ENCODE measurements around the gene KCNH5. TPM values are rescaled to one million over a fixed set of nuclear protein-coding genes. Genes with fewer than 3 reads are reported as not detected.
A peak's percentile ranks its signal among the peaks of the same experiment; 100 is the strongest.

The KCNH5 gene, protein sequence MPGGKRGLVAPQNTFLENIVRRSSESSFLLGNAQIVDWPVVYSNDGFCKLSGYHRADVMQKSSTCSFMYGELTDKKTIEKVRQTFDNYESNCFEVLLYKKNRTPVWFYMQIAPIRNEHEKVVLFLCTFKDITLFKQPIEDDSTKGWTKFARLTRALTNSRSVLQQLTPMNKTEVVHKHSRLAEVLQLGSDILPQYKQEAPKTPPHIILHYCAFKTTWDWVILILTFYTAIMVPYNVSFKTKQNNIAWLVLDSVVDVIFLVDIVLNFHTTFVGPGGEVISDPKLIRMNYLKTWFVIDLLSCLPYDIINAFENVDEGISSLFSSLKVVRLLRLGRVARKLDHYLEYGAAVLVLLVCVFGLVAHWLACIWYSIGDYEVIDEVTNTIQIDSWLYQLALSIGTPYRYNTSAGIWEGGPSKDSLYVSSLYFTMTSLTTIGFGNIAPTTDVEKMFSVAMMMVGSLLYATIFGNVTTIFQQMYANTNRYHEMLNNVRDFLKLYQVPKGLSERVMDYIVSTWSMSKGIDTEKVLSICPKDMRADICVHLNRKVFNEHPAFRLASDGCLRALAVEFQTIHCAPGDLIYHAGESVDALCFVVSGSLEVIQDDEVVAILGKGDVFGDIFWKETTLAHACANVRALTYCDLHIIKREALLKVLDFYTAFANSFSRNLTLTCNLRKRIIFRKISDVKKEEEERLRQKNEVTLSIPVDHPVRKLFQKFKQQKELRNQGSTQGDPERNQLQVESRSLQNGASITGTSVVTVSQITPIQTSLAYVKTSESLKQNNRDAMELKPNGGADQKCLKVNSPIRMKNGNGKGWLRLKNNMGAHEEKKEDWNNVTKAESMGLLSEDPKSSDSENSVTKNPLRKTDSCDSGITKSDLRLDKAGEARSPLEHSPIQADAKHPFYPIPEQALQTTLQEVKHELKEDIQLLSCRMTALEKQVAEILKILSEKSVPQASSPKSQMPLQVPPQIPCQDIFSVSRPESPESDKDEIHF
- under 1 TPM; 0.15 to 0.29 (median 0.25) TPM for polyA plus RNA-seq (ENCODE audit: insufficient read length in 4 of 4)

DNA sequence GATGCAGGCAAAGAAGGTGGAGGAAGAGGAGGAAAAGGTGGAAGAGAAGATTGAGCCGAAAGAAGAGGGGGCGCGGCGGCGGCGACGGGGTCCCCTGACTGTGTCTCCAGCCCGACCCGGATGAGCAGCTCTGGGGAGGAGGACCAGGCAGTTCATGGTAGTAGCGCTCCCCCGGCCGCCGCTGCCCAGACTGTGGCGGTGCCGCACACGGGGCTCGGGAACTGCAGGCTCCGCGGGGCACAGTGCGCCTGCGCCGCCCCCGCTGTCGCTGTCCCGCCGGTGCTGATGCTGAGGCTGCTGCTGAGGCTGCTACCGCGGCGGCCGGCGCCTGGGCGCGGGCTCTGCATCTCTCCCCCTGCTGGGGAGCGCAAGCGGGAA, at the start of gene KCNH5:
TSS of gene KCNH5 (minus strand) at position 225 of the 378 bp plus-strand sequence. CDS start 272 bp downstream, outside the sequence.
- peak in 2 of 4 donors; percentile 44 to 45 for DNase-seq (ENCODE audit: low read depth in 4 of 4, low spot score in 3 of 4)

DNA sequence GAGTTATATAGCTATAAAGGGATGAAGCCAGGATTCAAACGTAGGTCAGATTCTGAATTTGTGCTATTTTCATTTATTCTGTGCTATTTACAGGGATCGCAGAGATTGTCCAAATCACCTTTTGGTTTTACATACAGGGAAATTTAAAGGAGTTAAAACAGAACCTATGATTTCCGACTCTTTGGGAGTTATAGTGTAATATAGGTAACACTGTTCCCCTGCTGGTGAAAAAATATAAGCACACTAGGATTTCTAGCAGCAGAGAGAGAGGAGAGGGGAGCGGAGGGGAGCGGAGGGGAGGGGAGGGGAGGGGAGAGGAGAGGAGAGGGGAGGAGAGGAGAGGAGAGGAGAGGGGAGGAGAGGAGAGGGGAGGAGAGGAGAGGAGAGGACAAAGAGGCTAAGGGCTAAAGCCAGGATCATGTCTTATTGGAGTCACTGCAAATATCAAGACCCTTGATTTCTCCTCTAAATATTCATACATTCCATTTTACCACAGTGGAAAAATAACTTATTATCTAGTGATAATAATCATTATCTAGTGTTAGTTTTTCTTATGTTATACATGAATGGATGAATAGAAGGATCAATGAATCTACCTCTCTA, 46.2 kb upstream of the KCNH5 start:
- no peak for DNase-seq (ENCODE audit: low read depth in 4 of 4, low spot score in 3 of 4)

DNA sequence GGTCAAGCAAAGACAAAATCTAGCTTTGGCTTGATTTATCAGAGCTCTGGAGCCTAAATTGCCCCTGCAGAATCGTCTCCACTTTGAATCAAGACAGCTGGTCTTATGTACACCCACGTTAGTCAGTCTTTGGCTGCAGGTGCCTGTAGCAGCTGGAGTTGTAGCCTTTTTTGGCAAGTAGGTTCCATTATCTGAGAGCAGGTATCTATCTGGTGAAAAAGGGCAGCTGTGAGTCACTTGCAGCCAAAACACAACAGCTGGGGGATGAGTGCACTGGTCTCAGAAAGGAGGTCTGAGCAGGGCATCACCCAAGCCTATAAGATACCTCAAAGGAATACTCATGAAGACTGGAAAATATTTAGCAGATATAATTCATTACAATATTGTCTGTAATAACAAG, 43.6 kb upstream of the KCNH5 start:
- DNase-seq (ENCODE audit: low read depth in 4 of 4, low spot score in 3 of 4): no peak

DNA sequence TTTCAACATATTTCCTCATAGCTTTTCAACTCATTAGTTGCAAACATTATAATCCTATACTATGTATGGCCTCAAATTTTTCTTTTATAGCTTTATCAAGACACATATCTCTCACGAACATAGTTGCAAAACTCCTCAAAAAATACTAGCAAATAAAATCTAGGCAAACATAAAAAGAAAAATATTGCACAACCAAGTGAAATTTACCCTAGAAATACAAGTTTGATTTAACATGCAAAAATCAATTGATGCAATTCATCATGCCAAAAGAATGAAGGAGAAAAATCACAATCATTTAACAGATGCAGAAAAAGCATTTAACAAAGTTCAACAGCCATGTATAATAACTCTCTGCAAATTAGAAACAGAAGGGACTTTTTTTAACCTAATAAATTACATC, 33.3 kb upstream of the KCNH5 start:
- DNase-seq (ENCODE audit: low read depth in 4 of 4, low spot score in 3 of 4): no peak

DNA sequence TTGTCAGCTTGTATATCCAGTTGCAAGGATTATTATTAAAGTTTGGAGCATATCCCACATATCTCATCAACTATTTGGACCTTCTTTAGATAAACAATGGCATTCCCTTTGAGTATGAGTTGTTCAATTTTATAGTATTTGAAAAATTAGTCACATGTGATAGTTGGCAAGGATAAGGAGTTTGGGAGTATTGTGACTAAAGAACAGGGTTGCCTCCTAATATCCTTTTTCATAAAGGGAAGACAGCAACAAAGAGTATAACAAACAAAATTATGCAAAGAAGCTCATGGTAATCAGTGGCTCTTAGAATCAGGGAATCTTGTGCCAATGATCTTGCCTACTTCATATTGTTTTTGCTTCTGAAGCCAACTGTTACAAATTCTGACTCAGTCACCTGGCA, 31.2 kb upstream of the KCNH5 start:
- no peak for DNase-seq (ENCODE audit: low read depth in 4 of 4, low spot score in 3 of 4)

DNA sequence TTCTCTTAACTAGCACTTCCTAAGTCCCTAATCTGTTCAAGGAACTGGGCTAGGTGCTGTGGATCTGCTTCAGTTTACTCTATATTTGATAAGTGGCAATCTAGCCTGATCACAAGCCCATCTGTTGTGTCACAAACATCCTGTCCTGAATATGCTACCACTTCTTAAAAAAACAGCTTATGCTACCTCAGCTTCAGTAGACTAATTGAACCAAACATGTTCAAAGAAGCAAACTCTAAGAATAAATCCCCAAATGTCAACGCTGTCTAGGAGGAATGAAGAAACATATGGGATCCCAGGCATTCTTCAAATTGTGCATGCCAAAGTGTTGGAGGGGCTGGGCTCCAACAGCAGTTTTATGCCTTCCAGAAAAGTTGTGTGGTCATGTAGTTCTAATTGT, 10.4 kb upstream of the KCNH5 start:
- DNase-seq (ENCODE audit: low read depth in 4 of 4, low spot score in 3 of 4): no peak

DNA sequence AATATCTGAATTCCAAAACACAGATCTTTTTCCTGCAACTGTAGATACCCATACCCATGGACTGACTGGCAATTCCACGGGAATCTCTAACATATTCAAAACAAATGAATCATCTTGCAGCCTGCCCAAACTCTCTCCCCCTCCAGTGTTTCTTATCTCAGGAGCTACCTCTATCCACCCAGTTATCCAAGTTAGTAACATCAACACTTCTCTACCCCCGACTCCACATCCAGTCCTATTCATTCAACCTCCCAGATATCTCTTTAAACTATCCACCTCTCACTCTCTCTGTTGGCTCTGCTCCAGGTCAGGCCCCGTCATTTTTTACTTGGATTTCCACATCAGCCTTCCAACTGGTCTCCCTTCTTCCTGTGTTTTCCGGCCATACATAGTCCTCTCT, 6.7 kb upstream of the KCNH5 start:
- DNase-seq (ENCODE audit: low read depth in 4 of 4, low spot score in 3 of 4): no peak

DNA sequence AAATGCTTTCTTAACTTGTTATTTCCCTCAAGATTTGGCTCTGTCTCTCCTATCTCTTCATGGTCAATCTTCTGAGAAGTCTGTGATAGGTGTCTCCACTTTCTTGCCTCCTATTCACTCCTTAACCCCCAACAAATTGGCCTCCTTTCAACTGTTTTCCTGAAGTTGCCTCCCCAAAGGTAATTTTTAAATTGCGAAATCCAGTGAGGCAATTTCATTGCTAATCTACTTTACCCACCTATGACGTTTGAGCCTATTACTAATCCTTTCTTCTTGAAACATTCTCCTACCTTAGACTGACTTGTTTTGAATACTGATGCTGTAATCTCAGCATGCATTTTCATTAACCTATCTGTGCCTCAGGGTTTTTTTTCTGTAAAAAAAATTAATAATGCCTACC, 6.0 kb upstream of the KCNH5 start:
- no peak for DNase-seq (ENCODE audit: low read depth in 4 of 4, low spot score in 3 of 4)

DNA sequence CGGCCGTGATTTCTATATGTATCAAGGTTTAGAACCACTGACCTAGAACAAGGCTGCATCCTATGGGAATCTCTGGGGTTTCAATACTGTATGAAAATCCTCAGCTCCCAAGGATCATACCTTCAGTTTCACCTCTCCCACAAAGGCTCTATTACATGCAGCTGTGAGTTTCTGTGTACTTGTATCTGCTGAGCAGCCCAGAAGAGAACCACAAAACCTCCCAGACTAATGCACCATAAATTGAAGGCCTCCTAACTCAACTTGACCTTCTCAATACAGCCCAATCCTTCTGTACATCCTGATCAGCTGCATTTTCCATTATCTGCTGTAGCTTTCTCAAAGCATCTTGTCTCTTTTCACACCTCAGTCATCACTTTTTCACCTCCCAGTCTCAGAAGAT, 5.4 kb upstream of the KCNH5 start:
- DNase-seq (ENCODE audit: low read depth in 4 of 4, low spot score in 3 of 4): no peak

DNA sequence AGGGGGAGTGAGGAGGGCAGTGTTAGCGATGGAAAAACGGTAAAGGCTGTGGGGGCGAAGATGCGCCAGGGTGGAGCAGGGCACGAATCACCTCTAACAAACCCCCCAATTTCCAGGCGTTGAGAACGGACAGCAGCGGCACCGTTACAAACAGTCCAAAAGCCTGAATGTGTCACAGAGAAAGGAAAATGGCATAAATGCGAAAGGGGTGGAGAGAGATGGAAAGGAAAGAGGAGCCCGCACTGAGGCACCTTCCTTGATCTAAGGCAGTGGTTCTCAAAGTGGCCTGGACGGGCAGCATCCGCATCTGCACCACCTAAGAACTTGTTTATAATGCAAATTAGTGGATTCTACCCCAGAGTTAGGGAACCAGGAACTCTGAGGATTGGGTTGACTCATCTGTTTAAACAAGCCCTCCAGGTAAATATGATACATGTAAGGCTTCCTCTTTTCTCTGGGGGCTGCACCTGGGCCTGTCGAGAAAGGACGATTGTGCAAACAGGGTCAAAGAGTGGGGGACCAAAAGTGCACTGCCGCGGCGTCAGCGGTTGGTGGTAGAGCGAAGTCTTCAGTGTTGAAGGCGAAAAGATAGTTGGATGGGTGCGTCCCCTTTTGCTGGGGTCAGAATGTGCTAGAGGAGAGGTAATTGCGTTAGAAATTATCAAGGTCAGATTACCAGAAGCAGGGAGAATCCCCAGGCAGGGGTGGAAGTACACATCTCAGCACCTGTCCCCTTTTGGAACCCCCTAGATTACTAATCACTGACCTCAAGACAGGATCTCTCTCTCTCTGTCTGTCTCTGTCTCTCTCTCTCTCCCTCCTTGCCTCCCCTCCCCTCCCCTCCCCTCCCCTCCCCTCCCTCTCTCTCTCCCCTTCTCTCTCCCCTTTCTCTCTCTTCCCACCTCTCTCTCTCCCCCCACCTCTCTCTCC, 1.3 kb upstream of the KCNH5 start:
- DNase-seq (ENCODE audit: low read depth in 4 of 4, low spot score in 3 of 4): no peak

DNA sequence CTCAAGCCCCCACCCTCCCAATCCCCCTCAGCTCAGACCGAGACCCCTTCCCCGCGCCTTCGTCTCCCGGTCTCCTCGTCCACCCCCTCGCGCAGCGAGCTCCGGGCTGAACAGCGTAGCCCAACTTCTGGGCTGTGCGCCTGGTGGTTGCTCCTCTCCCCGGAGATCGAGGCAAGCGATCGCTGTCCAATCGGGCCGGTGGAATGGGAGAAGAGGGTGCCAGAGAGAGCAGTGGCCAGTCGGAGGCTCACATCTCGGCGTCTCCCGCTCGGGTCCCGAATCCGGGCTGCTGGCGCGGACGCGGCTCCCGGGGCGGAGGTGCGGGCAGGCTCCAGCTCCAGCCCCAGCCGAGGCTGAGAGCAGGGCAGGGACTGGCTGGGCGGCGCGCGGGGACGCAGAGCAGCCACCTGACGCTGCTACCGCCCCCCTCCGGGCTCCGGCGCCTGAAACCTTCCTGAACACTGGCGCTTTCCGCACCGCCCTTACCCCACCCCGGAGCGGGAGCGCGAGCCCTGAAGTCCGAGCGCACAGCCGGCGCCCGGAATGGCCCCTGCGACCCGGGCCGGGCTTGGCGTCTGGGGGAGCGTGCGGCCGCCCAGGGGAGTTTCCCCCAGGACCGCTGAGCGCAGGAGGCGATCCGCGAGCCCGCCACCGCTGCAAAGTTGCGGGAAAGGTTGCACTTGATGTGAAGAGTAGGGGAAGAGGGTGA, 508 bp upstream of the KCNH5 start:
- peak in 2 of 4 donors; percentile 26 to 35 for DNase-seq (ENCODE audit: low read depth in 4 of 4, low spot score in 3 of 4)

DNA sequence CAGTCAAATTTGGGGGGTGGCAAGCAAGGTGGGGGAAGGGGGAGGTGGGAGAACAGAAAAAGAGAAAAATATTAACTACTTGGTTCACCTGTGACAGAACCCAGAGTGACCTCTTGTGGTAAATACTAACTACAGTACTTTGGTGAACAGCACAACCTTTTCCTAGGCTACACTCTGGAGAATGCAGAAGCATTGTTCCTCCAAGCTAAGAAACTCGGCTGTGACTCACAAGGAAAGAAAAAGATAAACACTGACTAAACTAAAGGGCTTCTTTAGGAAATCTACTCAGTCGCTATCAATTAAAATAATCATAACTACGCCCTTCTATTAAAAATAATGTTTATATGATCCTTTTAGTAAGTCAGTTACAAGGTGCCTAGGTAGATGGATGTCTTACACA, 5.4 kb downstream of the KCNH5 start:
- peak in 2 of 4 donors; percentile 6 to 19 for DNase-seq (ENCODE audit: low read depth in 4 of 4, low spot score in 3 of 4)

DNA sequence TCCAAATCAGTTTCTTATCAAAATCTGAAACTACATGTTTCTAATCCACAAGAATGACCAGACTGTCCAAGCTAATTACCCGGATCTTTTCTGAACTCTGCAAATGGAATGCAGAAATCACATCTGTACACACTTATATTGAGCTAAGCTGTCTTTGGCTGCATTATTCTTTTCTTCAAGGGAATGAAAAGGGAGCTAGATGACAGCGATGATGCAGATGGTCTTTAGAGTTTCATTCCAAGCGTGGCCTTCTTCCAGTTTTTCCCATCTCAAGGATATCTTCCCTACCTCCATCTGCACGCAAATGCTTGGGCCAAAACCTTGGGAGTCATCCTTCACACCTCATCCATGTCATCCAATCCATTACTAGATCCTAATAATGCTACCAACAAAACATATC, 12.6 kb downstream of the KCNH5 start:
- DNase-seq (ENCODE audit: low read depth in 4 of 4, low spot score in 3 of 4): no peak

DNA sequence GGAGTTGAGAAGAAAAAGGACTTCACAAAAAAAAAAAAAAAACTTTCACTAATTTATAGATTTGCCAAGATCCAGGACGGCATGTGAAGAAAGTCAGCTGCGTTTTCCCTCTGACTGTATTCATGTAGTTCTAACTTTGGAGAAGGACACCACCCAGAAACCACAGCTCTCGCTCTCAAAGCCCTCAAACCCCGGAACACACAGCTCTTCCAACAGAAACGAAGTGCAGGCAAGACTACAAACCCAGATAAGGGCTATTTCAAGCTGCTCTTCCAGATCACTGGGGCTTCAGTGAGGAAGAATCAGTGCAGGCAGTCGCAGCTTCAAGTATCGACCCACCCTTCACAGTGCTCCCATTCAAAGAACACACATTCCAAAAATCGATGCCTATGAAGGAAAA, 13.2 kb downstream of the KCNH5 start:
- DNase-seq (ENCODE audit: low read depth in 4 of 4, low spot score in 3 of 4): no peak

DNA sequence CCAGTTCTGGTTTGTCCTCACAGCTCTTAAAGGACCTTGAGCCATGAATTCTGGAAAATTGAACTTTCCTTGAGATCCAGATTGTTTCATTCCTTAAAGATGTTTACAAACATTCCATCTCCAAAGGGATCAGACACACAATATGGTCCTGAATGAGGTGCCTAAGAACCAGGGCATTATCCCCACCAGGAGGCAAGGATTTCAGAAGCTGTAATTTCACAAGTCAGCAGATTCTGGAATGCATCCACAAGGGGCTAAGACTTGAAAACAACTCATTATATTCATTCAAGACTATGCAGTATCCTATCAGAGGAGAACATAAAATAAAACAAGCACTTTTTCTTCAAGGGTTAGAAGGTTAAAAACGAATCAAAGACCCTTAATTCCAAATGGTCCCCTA, 15.1 kb downstream of the KCNH5 start:
- DNase-seq (ENCODE audit: low read depth in 4 of 4, low spot score in 3 of 4): no peak

DNA sequence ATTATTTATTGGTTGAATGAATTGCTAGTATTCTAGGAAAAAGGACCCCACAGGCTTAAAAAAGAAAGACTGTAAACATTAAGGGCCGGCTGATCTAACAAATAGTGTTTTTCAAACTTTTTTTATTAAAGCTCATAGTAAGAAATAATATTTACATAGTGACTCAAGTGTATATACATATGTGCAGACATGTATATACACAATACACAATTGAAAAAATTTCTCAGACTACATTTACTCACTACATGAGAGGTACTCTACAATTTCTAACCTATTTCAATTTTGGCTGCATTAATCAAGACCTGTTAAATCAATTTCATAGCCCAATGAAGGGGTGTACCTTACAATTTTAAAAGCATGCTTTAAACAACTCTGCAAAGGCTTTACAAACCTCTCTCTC, 17.5 kb downstream of the KCNH5 start:
- no peak for DNase-seq (ENCODE audit: low read depth in 4 of 4, low spot score in 3 of 4)

DNA sequence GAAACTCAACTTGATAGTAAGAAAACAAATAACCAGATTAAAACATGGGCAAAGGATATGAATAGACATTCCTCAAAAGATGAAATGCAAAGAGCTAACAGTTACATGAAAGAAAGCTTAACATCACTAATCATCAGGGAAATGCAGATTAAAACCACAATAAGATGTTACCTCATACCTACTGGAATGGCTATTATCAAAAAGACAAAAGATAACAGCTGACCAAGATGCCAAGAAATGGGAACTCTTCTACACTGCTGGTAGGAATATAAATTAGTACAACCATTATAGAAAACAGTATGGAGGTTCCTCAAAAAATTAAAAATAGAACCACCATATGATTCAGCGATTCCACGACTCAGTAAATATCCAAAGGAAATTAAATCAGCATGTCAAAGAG, 18.8 kb downstream of the KCNH5 start:
- DNase-seq (ENCODE audit: low read depth in 4 of 4, low spot score in 3 of 4): no peak

DNA sequence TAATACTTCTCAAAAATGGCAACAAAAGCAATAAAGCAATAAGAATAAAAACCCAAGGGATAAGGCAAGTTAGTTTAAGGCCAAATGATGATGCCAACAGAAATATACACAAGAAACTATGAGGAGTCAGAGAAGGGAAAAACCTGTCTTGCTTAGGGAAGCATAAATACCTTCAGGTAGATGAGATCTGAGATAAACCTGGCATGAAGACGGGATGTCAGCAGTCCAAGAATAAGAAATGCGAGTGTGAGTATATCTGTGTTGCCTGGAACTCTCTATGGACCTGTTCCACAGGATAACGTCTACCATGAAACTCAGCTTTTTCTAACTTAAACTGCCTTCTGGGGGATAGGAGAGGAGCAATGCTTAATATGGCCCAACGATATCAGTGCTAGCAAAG, 30.6 kb downstream of the KCNH5 start:
- no peak for DNase-seq (ENCODE audit: low read depth in 4 of 4, low spot score in 3 of 4)

DNA sequence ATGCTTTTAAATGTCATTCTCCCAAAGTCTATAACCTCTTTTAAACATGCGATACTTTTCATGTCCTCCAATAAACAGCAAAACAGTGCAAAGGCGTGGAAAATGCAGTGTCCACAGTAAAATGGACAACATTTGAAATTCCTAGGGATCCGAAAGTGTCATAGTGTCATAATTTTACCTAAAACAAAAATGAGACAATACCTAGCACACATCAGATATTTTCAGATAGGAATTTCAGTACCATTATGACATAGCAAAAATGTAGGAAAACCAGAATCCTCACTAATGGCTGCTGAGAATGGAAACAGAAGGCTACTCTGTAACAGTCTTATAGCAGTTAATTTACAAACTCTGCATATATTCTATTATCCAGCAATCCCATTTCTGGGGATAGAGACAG, 33.1 kb downstream of the KCNH5 start:
- DNase-seq (ENCODE audit: low read depth in 4 of 4, low spot score in 3 of 4): no peak
